Activated effector memory CD4-positive, alpha-beta T cell treated with anti-CD3 and anti-CD28 coated beads, Interleukin-2, amount 50 U/mL, for 16 hours (primary cell): Measurements from ENCODE around the gene CTNND2.
"Not testable (repeated sequence)": the region's sequence is repeated elsewhere in the genome, so short reads cannot be mapped to it uniquely, and the experiment has no call there.

ENCODE experiments used
- DNase-seq: peaks from one replicate; pipeline ENCODE4 v3.0.0-alpha.2; 2020

CTNND2 gene

GRCh38 chr5:11869203-11869602 is 35.0 kb downstream of the CTNND2 start:
- no peak for DNase-seq

- no peak for DNase-seq
Observed at GRCh38 chr5:11863911-11864310, 40.3 kb downstream of the CTNND2 start.

GRCh38 chr5:11857391-11857790 is 46.9 kb downstream of the CTNND2 start:
- DNase-seq: no peak

- no peak for DNase-seq
Observed at GRCh38 chr5:11854936-11855335, 49.3 kb downstream of the CTNND2 start.

GRCh38 chr5:11853796-11854195 is 50.5 kb downstream of the CTNND2 start:
- DNase-seq: no peak

GRCh38 chr5:11853140-11853539 is 51.1 kb downstream of the CTNND2 start:
- DNase-seq: no peak

GRCh38 chr5:11852717-11853087 is 51.5 kb downstream of the CTNND2 start:
- DNase-seq: no peak

- DNase-seq: no peak
Observed at GRCh38 chr5:11851965-11852716, 52.1 kb downstream of the CTNND2 start.

- no peak for DNase-seq
Observed at GRCh38 chr5:11851416-11851815, 52.8 kb downstream of the CTNND2 start.

GRCh38 chr5:11828566-11828965 is 75.7 kb downstream of the CTNND2 start:
- DNase-seq: not testable (repeated sequence)

- no peak for DNase-seq
Observed at GRCh38 chr5:11822598-11822997, 81.6 kb downstream of the CTNND2 start.

- DNase-seq: no peak
Observed at GRCh38 chr5:11815916-11816315, 88.3 kb downstream of the CTNND2 start.

- DNase-seq: no peak
Observed at GRCh38 chr5:11815481-11815880, 88.8 kb downstream of the CTNND2 start.

- DNase-seq: no peak
Observed at GRCh38 chr5:11814373-11814772, 89.9 kb downstream of the CTNND2 start.

GRCh38 chr5:11809407-11809806 is 94.8 kb downstream of the CTNND2 start:
- no peak for DNase-seq

- DNase-seq: no peak
Observed at GRCh38 chr5:11803436-11803835, 100.8 kb downstream of the CTNND2 start.

- no peak for DNase-seq
Observed at GRCh38 chr5:11801061-11801460, 103.2 kb downstream of the CTNND2 start.

- DNase-seq: no peak
Observed at GRCh38 chr5:11797132-11797531, 107.1 kb downstream of the CTNND2 start.

GRCh38 chr5:11793396-11793795 is 110.8 kb downstream of the CTNND2 start:
- no peak for DNase-seq

GRCh38 chr5:11792621-11793020 is 111.6 kb downstream of the CTNND2 start:
- no peak for DNase-seq

- no peak for DNase-seq
Observed at GRCh38 chr5:11791792-11792191, 112.5 kb downstream of the CTNND2 start.

GRCh38 chr5:11790201-11790600 is 114.0 kb downstream of the CTNND2 start:
- DNase-seq: no peak

GRCh38 chr5:11785771-11786352 is 118.4 kb downstream of the CTNND2 start:
- no peak for DNase-seq

GRCh38 chr5:11780641-11781345 is 123.5 kb downstream of the CTNND2 start:
- DNase-seq: no peak
